ENCODE data around the gene EPB41L2.

Gene EPB41L2

GRCh38 chr6:130973521-130974277 is 89.3 kb downstream of the EPB41L2 start:
- no peak for DNase-seq

GRCh38 chr6:130971504-130971903 is 91.5 kb downstream of the EPB41L2 start:
- DNase-seq: no peak

- no peak for DNase-seq
Measured at GRCh38 chr6:130970839-130971410, 92.1 kb downstream of the EPB41L2 start.

GRCh38 chr6:130969791-130970491 is 93.1 kb downstream of the EPB41L2 start:
- peak; percentile 61 for DNase-seq

GRCh38 chr6:130969166-130969565 is 93.9 kb downstream of the EPB41L2 start:
- no peak for DNase-seq

GRCh38 chr6:130968476-130968875 is 94.6 kb downstream of the EPB41L2 start:
- peak; percentile 30 for DNase-seq

GRCh38 chr6:130967502-130968445 is 95.3 kb downstream of the EPB41L2 start:
- DNase-seq: no peak

GRCh38 chr6:130966344-130966980 is 96.6 kb downstream of the EPB41L2 start:
- no peak for DNase-seq

- peak; percentile 71 for DNase-seq
Measured at GRCh38 chr6:130965656-130966055, 97.4 kb downstream of the EPB41L2 start.

GRCh38 chr6:130964808-130965604 is 98.0 kb downstream of the EPB41L2 start:
- DNase-seq: no peak

- no peak for DNase-seq
Measured at GRCh38 chr6:130964289-130964688, 98.8 kb downstream of the EPB41L2 start.

GRCh38 chr6:130962966-130963365 is 100.1 kb downstream of the EPB41L2 start:
- no peak for DNase-seq

- no peak for DNase-seq
Measured at GRCh38 chr6:130961148-130961547, 101.9 kb downstream of the EPB41L2 start.

GRCh38 chr6:130959951-130960350 is 103.1 kb downstream of the EPB41L2 start:
- no peak for DNase-seq

GRCh38 chr6:130958468-130958867 is 104.6 kb downstream of the EPB41L2 start:
- peak; percentile 37 for DNase-seq

GRCh38 chr6:130955755-130956154 is 107.3 kb downstream of the EPB41L2 start:
- DNase-seq: no peak

- no peak for DNase-seq
Measured at GRCh38 chr6:130949553-130949952, 113.5 kb downstream of the EPB41L2 start.

- no peak for DNase-seq
Measured at GRCh38 chr6:130947464-130947863, 115.6 kb downstream of the EPB41L2 start.

- DNase-seq: peak; percentile 31
Measured at GRCh38 chr6:130946076-130946475, 117.0 kb downstream of the EPB41L2 start.

- no peak for DNase-seq
Measured at GRCh38 chr6:130945401-130945919, 117.6 kb downstream of the EPB41L2 start.

GRCh38 chr6:130944486-130944885 is 118.6 kb downstream of the EPB41L2 start:
- DNase-seq: no peak

All from fibroblast of skin of abdomen (primary cell).